GM12878 (cell line): ENCODE data around the gene PPP2R1A.

Experiments
- BMI1 ChIP-seq: fragments of 450-650 bp; IDR thresholded peaks from 2 replicates; pipeline ENCODE4 v1.6.1; 2016; ENCODE audit warnings: mild to moderate bottlenecking, moderate library complexity, borderline replicate concordance
- CTCF ChIP-seq, 3 experiments: IDR thresholded peaks in 2 of 3; conservative IDR thresholded peaks in 1 of 3; 2 replicates each; pipeline ENCODE4 v1.5.1; 2011; ENCODE audit warnings: low read depth in 3 of 3, low read length in 3 of 3, mild to moderate bottlenecking in 3 of 3, control low read depth in 2 of 3, moderate library complexity in 2 of 3, inconsistent platforms in 1 of 3, mixed read lengths in 1 of 3; ENCODE audit not compliant: control insufficient read depth in 2 of 3, insufficient read depth in 1 of 3; ENCODE audit errors: extremely low read depth in 1 of 3
- EP300 ChIP-seq, 2 experiments: fragments of 150-350 bp in 1 of 2; IDR thresholded peaks; 2 replicates each; pipeline ENCODE4 v1.6.1; 2011 to 2012; ENCODE audit warnings: low read depth in 2 of 2, low read length in 2 of 2, borderline replicate concordance in 1 of 2, improper control_type of control experiment in 1 of 2, inconsistent platforms in 1 of 2; ENCODE audit not compliant: control insufficient read depth in 1 of 2
- POLR2A ChIP-seq: IDR thresholded peaks from 2 replicates; pipeline ENCODE4 v1.6.1; 2011; ENCODE audit warnings: low read depth, mild to moderate bottlenecking, low read length
- POLR2AphosphoS2 ChIP-seq: IDR thresholded peaks from 2 replicates; pipeline ENCODE4 v1.6.1; 2011; ENCODE audit warnings: low read depth, mild to moderate bottlenecking, low read length, improper control_type of control experiment, moderate library complexity

GRCh38 chr19:52148256-52148655, 41.6 kb upstream of the PPP2R1A start:
- TF ChIP-seq EP300 (IDR thresholded peaks at IDR 0.05; ENCODE audit: borderline replicate concordance in 1 of 2, control insufficient read depth in 1 of 2, low read depth in 2 of 2, low read length in 2 of 2) (no peak), CTCF (IDR thresholded peaks at IDR 0.05 in 2 of 3, conservative IDR thresholded peaks at IDR 0.05 in 1 of 3; ENCODE audit: control insufficient read depth in 2 of 3, extremely low read depth in 1 of 3, insufficient read depth in 1 of 3, low read depth in 3 of 3, low read length in 3 of 3) (no peak), BMI1 (no peak), POLR2AphosphoS2 (no peak), POLR2A (no peak)
